Trophoblast cell (in vitro differentiated cells and primary cell): ENCODE data around the gene TACC2.

Source experiments
- DNase-seq, 2 donors: peaks; one replicate each; pipeline ENCODE4 v3.0.0-alpha.2; 2016
- H2AFZ ChIP-seq: 2 replicates; pipeline ENCODE4 v1.6.1; 2013; ENCODE audit warnings: low read length, moderate library complexity, mild to moderate bottlenecking; ENCODE audit not compliant: insufficient read depth, poor library complexity
- H2AK5ac ChIP-seq: 2 replicates; pipeline ENCODE4 v1.6.1; 2013; ENCODE audit warnings: mild to moderate bottlenecking, low read length
- H2BK120ac ChIP-seq: 2 replicates; pipeline ENCODE4 v1.6.1; 2013; ENCODE audit warnings: low read length, mild to moderate bottlenecking, moderate library complexity; ENCODE audit not compliant: insufficient read depth, poor library complexity
- H2BK12ac ChIP-seq: 2 replicates; pipeline ENCODE4 v1.6.1; 2013; ENCODE audit warnings: mild to moderate bottlenecking, low read length, moderate library complexity
- H2BK5ac ChIP-seq: 2 replicates; pipeline ENCODE4 v1.6.1; 2013; ENCODE audit warnings: low read length, low read depth, moderate library complexity, mild to moderate bottlenecking; ENCODE audit not compliant: poor library complexity
- H3K14ac ChIP-seq: 2 replicates; pipeline ENCODE4 v1.6.1; 2013; ENCODE audit warnings: mild to moderate bottlenecking, low read length
- H3K18ac ChIP-seq: 2 replicates; pipeline ENCODE4 v1.6.1; 2013; ENCODE audit warnings: mild to moderate bottlenecking, low read length
- H3K23ac ChIP-seq: 2 replicates; pipeline ENCODE4 v1.6.1; 2013; ENCODE audit warnings: low read length
- H3K27ac ChIP-seq: 2 replicates; pipeline ENCODE4 v1.5.1; 2013; ENCODE audit warnings: low read depth, mild to moderate bottlenecking, inconsistent platforms, low read length, moderate library complexity
- H3K27me3 ChIP-seq: 2 replicates; pipeline ENCODE4 v1.6.1; 2013; ENCODE audit warnings: inconsistent platforms, mild to moderate bottlenecking, low read length, moderate library complexity; ENCODE audit not compliant: insufficient read depth
- H3K36me3 ChIP-seq, 2 experiments: 1 replicate in 1 of 2; 2 replicates in 1 of 2; pipeline ENCODE4 v1.6.1; 2013; ENCODE audit warnings: low read length in 2 of 2, mild to moderate bottlenecking in 2 of 2, moderate library complexity in 1 of 2; ENCODE audit not compliant: insufficient read depth in 2 of 2, control insufficient read depth in 1 of 2
- H3K4ac ChIP-seq: 2 replicates; pipeline ENCODE4 v1.6.1; 2013; ENCODE audit warnings: low read depth, mild to moderate bottlenecking, low read length, moderate library complexity
- H3K4me1 ChIP-seq, 2 experiments: 1 replicate in 1 of 2; 2 replicates in 1 of 2; pipeline ENCODE4 v1.6.1; 2013; ENCODE audit warnings: low read length in 2 of 2, mild to moderate bottlenecking in 2 of 2, moderate library complexity in 1 of 2; ENCODE audit not compliant: insufficient read depth in 2 of 2, control insufficient read depth in 1 of 2
- H3K4me2 ChIP-seq: 2 replicates; pipeline ENCODE4 v1.6.1; 2013; ENCODE audit warnings: inconsistent platforms, mild to moderate bottlenecking, low read length, moderate library complexity
- H3K4me3 ChIP-seq: 2 replicates; pipeline ENCODE4 v1.5.1; 2013; ENCODE audit warnings: mild to moderate bottlenecking, low read depth, low read length, inconsistent platforms
- H3K79me1 ChIP-seq: one replicate; pipeline ENCODE4 v1.6.1; 2013; ENCODE audit warnings: low read length
- H3K79me2 ChIP-seq: 2 replicates; pipeline ENCODE4 v1.6.1; 2013; ENCODE audit warnings: low read length, mild to moderate bottlenecking; ENCODE audit not compliant: control insufficient read depth, insufficient read depth, poor library complexity
- H3K9ac ChIP-seq: 2 replicates; pipeline ENCODE4 v1.6.1; 2013; ENCODE audit warnings: mild to moderate bottlenecking, low read length
- H3K9me3 ChIP-seq: 2 replicates; pipeline ENCODE4 v1.6.1; 2013; ENCODE audit warnings: low read depth, mild to moderate bottlenecking, control low read depth, inconsistent platforms, low read length; ENCODE audit not compliant: insufficient read depth
- H4K12ac ChIP-seq: 2 replicates; pipeline ENCODE4 v1.6.1; 2013; ENCODE audit warnings: low read depth, mild to moderate bottlenecking, low read length, moderate library complexity
- H4K8ac ChIP-seq: 2 replicates; pipeline ENCODE4 v1.6.1; 2013; ENCODE audit warnings: low read depth, mild to moderate bottlenecking, low read length, moderate library complexity
- H4K91ac ChIP-seq: one replicate; pipeline ENCODE4 v1.6.1; 2013; ENCODE audit warnings: low read depth, mild to moderate bottlenecking, low read length, moderate library complexity
- WGBS: extraction: QIAGEN DNeasy Blood & Tissue Kit; methylation state at CpG from one replicate; pipeline ENCODE4 v1.1.7; 2013; ENCODE audit warnings: missing lambda C conversion rate; ENCODE audit not compliant: insufficient read length, insufficient coverage; ENCODE audit errors: extremely low coverage; 5-methylcytosine and 5-hydroxymethylcytosine counted together

TACC2 gene

DNA sequence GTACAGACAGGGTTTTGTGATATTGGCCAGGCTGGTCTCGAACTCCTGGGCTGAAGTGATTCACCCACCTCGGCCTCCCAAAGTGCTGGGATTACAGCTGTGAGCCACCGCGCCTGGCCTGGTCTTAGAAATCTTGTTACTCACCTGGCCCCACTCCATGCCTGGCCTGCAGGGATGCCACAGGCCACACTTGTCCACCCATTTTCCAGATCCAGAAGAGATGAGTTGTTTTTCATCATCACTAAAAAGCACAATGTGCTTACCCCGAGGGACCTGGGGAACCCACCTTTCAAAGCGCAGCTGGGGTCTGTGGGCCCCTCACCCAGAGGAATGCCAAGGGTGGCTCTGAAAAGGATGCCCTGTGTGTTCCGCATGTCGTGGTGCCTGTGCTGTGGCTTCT, 134.2 kb downstream of the TACC2 start:
- peaks cover 0 to 2% of the 10 kb centered on the region in 2 experiments for H3K36me3 ChIP-seq
- no peak overlapping the region for H2BK5ac ChIP-seq
- no peaks in the 10 kb centered on the region for H3K9me3 ChIP-seq
- no peak overlapping the region for H3K23ac ChIP-seq
- H2BK12ac ChIP-seq: no peak overlapping the region
- no peak overlapping the region for H3K4ac ChIP-seq
- no peak overlapping the region for H2AK5ac ChIP-seq
- H3K18ac ChIP-seq: no peak overlapping the region
- no peak overlapping the region for H4K91ac ChIP-seq
- no peak overlapping the region for H3K27ac ChIP-seq
- H3K79me1 ChIP-seq: no peaks in the 10 kb centered on the region
- H3K4me3 ChIP-seq: no peak overlapping the region
- no peak overlapping the region for H3K9ac ChIP-seq
- no peak overlapping the region for H4K12ac ChIP-seq
- H3K14ac ChIP-seq: no peak overlapping the region
- H2BK120ac ChIP-seq: no peak overlapping the region
- no peak overlapping the region for H2AFZ ChIP-seq
- H3K27me3 ChIP-seq: no peaks in the 10 kb centered on the region
- DNase-seq: no peak
- no peak overlapping the region for H3K4me2 ChIP-seq
- no peak overlapping the region for H4K8ac ChIP-seq
- peaks cover 6 to 12% of the 10 kb centered on the region in 2 experiments for H3K4me1 ChIP-seq
- H3K79me2 ChIP-seq: no peaks in the 10 kb centered on the region
- no CpG with 5 or more reads among the region's 8 CpGs for WGBS

GRCh38 chr10:122124342-122124741, 135.4 kb downstream of the TACC2 start:
- Histone ChIP-seq H2BK5ac (no peak overlapping the region), H2BK120ac (no peak overlapping the region), H3K79me2 (no peaks in the 10 kb centered on the region), H3K9ac (no peak overlapping the region), H3K79me1 (no peaks in the 10 kb centered on the region), H3K27ac (no peak overlapping the region), H3K4ac (no peak overlapping the region), H2AFZ (no peak overlapping the region), H3K4me3 (no peak overlapping the region), H2BK12ac (no peak overlapping the region), H3K4me1 (peaks cover 6 to 12% of the 10 kb centered on the region in 2 experiments), H2AK5ac (no peak overlapping the region), H4K8ac (no peak overlapping the region), H4K91ac (no peak overlapping the region), H3K14ac (no peak overlapping the region), H3K9me3 (no peaks in the 10 kb centered on the region), H3K18ac (no peak overlapping the region), H4K12ac (no peak overlapping the region), H3K4me2 (no peak overlapping the region), H3K36me3 (peaks cover 0 to 2% of the 10 kb centered on the region in 2 experiments), H3K23ac (no peak overlapping the region), H3K27me3 (no peaks in the 10 kb centered on the region)
- DNase-seq: no peak
- WGBS: no CpG with 5 or more reads among the region's 9 CpGs

GRCh38 chr10:122124808-122125207, 135.8 kb downstream of the TACC2 start:
- H3K4me2 ChIP-seq: no peak overlapping the region
- H2BK120ac ChIP-seq: no peak overlapping the region
- H2AFZ ChIP-seq: no peak overlapping the region
- H3K14ac ChIP-seq: no peak overlapping the region
- H3K36me3 ChIP-seq: peaks cover 0 to 2% of the 10 kb centered on the region in 2 experiments
- H3K79me2 ChIP-seq: no peaks in the 10 kb centered on the region
- no peak overlapping the region for H4K8ac ChIP-seq
- H3K79me1 ChIP-seq: no peaks in the 10 kb centered on the region
- no peak overlapping the region for H3K18ac ChIP-seq
- no peak overlapping the region for H3K4ac ChIP-seq
- H4K91ac ChIP-seq: no peak overlapping the region
- no peaks in the 10 kb centered on the region for H3K27me3 ChIP-seq
- H2BK12ac ChIP-seq: no peak overlapping the region
- no peak overlapping the region for H2BK5ac ChIP-seq
- DNase-seq: no peak
- H3K23ac ChIP-seq: no peak overlapping the region
- H3K27ac ChIP-seq: no peak overlapping the region
- WGBS: no CpG with 5 or more reads among the region's 7 CpGs
- peaks cover 6 to 12% of the 10 kb centered on the region in 2 experiments for H3K4me1 ChIP-seq
- H3K9me3 ChIP-seq: no peaks in the 10 kb centered on the region
- H2AK5ac ChIP-seq: no peak overlapping the region
- no peak overlapping the region for H3K4me3 ChIP-seq
- no peak overlapping the region for H4K12ac ChIP-seq
- H3K9ac ChIP-seq: no peak overlapping the region

GRCh38 chr10:122126763-122127659, 138.0 kb downstream of the TACC2 start:
- H2BK120ac ChIP-seq: no peak overlapping the region
- H3K9ac ChIP-seq: no peak overlapping the region
- H3K79me2 ChIP-seq: no peaks in the 10 kb centered on the region
- no peak overlapping the region for H2AK5ac ChIP-seq
- H4K12ac ChIP-seq: no peak overlapping the region
- H3K4me1 ChIP-seq: peaks cover 9 to 12% of the 10 kb centered on the region in 2 experiments
- H2BK5ac ChIP-seq: no peak overlapping the region
- WGBS: no CpG with 5 or more reads among the region's 6 CpGs
- H3K4me3 ChIP-seq: no peak overlapping the region
- no peaks in the 10 kb centered on the region for H3K9me3 ChIP-seq
- H3K36me3 ChIP-seq: no peaks in the 10 kb centered on the region
- no peak overlapping the region for H3K4ac ChIP-seq
- no peak overlapping the region for H4K91ac ChIP-seq
- H3K79me1 ChIP-seq: no peaks in the 10 kb centered on the region
- no peak overlapping the region for H2BK12ac ChIP-seq
- H3K27ac ChIP-seq: no peak overlapping the region
- H3K23ac ChIP-seq: no peak overlapping the region
- H4K8ac ChIP-seq: no peak overlapping the region
- H2AFZ ChIP-seq: no peak overlapping the region
- peak; percentile 30 to 63 for DNase-seq
- H3K18ac ChIP-seq: no peak overlapping the region
- no peaks in the 10 kb centered on the region for H3K27me3 ChIP-seq
- no peak overlapping the region for H3K14ac ChIP-seq
- no peak overlapping the region for H3K4me2 ChIP-seq
